H1 (cell line): ENCODE results near the gene TSPEAR. TPM values are rescaled to one million over a fixed set of nuclear protein-coding genes. Genes with fewer than 3 reads are reported as not detected.

Experiments
- CTCF ChIA-PET: fragments of 300-600 bp; sonication (Branson Sonifier 250); formaldehyde crosslinking; loops from one replicate; lab custom pipeline; 2021; ENCODE audit not compliant: partially characterized antibody; lab: Charles Lee
- POLR2A ChIA-PET: fragments of 300-600 bp; sonication (Branson Sonifier 250); formaldehyde crosslinking; loops from one replicate; lab custom pipeline; 2021; ENCODE audit warnings: inconsistent platforms; ENCODE audit not compliant: partially characterized antibody; lab: Charles Lee
- DNase-seq, 2 experiments: peaks; one replicate each; pipeline versions ENCODE4 v3.0.0 to v3.0.0-alpha.2; 2010 to 2022; ENCODE audit warnings: low spot score in 2 of 2, low read depth in 1 of 2, mixed read lengths in 1 of 2
- FAIRE-seq: peaks from 2 replicates; lab custom pipeline; 2011; peaks lifted over from hg19 to GRCh38; lab: Jason Lieb, UNC
- H2AFZ ChIP-seq: 2 replicates; pipeline ENCODE4 v1.8.1; 2012; ENCODE audit warnings: low read length, inconsistent platforms
- H2AK5ac ChIP-seq: 2 replicates; pipeline ENCODE4 v1.6.1; 2013; ENCODE audit warnings: low read depth, low read length
- H2BK120ac ChIP-seq: replicated peaks from 2 replicates; pipeline ENCODE3; 2013; ENCODE audit warnings: low read depth, low read length, inconsistent platforms
- H2BK12ac ChIP-seq: 2 replicates; pipeline ENCODE4 v1.6.1; 2013; ENCODE audit warnings: low read depth, low read length
- H2BK15ac ChIP-seq: 2 replicates; pipeline ENCODE4 v1.6.1; 2013; ENCODE audit warnings: low read length
- H2BK20ac ChIP-seq: 2 replicates; pipeline ENCODE4 v1.6.1; 2013; ENCODE audit warnings: low read length
- H2BK5ac ChIP-seq: 2 replicates; pipeline ENCODE4 v1.6.1; 2013; ENCODE audit warnings: low read depth, low read length
- H3K14ac ChIP-seq: 2 replicates; pipeline ENCODE4 v1.6.1; 2013; ENCODE audit warnings: inconsistent platforms; ENCODE audit not compliant: insufficient read length
- H3K18ac ChIP-seq: 2 replicates; pipeline ENCODE4 v1.6.1; 2013; ENCODE audit warnings: low read length; ENCODE audit errors: extremely low read depth
- H3K23ac ChIP-seq: 2 replicates; pipeline ENCODE4 v1.6.1; 2013; ENCODE audit warnings: inconsistent platforms; ENCODE audit not compliant: insufficient read length
- H3K23me2 ChIP-seq: 2 replicates; pipeline ENCODE4 v1.6.1; 2013; ENCODE audit warnings: low read depth, low read length
- H3K27ac ChIP-seq: 2 replicates; pipeline ENCODE4 v1.6.1; 2011; ENCODE audit warnings: low read depth, low read length, inconsistent platforms
- H3K27me3 ChIP-seq, 4 experiments: replicated peaks in 1 of 4; 1 replicate in 1 of 4; 2 replicates in 3 of 4; pipeline versions ENCODE4 v1.6.1 to v1.8.1; 2011 to 2013; ENCODE audit warnings: low read length in 3 of 4, mild to moderate bottlenecking in 3 of 4, inconsistent platforms in 2 of 4, mixed read lengths in 2 of 4, moderate library complexity in 1 of 4; ENCODE audit not compliant: control insufficient read depth in 3 of 4, insufficient read depth in 3 of 4; ENCODE audit errors: extremely low read depth in 1 of 4
- H3K36me3 ChIP-seq, 4 experiments: 2 replicates each; pipeline versions ENCODE4 v1.6.1 to v1.8.1; 2011 to 2013; ENCODE audit warnings: mild to moderate bottlenecking in 4 of 4, low read length in 3 of 4, moderate library complexity in 2 of 4, control low read depth in 1 of 4, inconsistent platforms in 1 of 4; ENCODE audit not compliant: insufficient read depth in 4 of 4, control insufficient read depth in 2 of 4
- H3K4ac ChIP-seq: replicated peaks from 2 replicates; pipeline ENCODE3; 2013; ENCODE audit warnings: low read length, low read depth, mixed read lengths, inconsistent platforms; ENCODE audit not compliant: insufficient read length
- H3K4me1 ChIP-seq, 4 experiments: replicated peaks in 1 of 4; 1 replicate in 1 of 4; 2 replicates in 3 of 4; pipeline versions ENCODE4 v1.6.1 to v1.8.1; 2011 to 2013; ENCODE audit warnings: low read length in 3 of 4, inconsistent platforms in 2 of 4, mixed read lengths in 1 of 4; ENCODE audit not compliant: insufficient read depth in 4 of 4, control insufficient read depth in 3 of 4
- H3K4me2 ChIP-seq, 2 experiments: 2 replicates each; pipeline versions ENCODE4 v1.6.1 to v1.8.1; 2011 to 2013; ENCODE audit warnings: low read depth in 2 of 2, low read length in 2 of 2, control low read depth in 1 of 2, inconsistent platforms in 1 of 2, mild to moderate bottlenecking in 1 of 2; ENCODE audit not compliant: insufficient read depth in 1 of 2
- H3K4me3 ChIP-seq, 4 experiments: fragments of 200-600, 300-600 bp in 1 of 4; sonication (generic), shearing (Covaris generic), sonication (Bioruptor Twin) in 1 of 4; 2 replicates each; pipeline versions ENCODE4 v1.5.1 to v1.8.1; 2011 to 2016; ENCODE audit warnings: low read length in 4 of 4, low read depth in 3 of 4, control low read depth in 2 of 4, inconsistent platforms in 2 of 4, mild to moderate bottlenecking in 2 of 4, mixed read lengths in 1 of 4, moderate library complexity in 1 of 4; ENCODE audit not compliant: insufficient read depth in 2 of 4; ENCODE audit errors: extremely low read depth in 1 of 4
- H3K56ac ChIP-seq: replicated peaks from 2 replicates; pipeline ENCODE3; 2013; ENCODE audit warnings: low read depth, mild to moderate bottlenecking, mixed read lengths, low read length, inconsistent platforms; ENCODE audit not compliant: insufficient read length
- H3K79me1 ChIP-seq: 2 replicates; pipeline ENCODE4 v1.6.1; 2013; ENCODE audit warnings: low read depth, low read length, control low read depth
- H3K79me2 ChIP-seq, 2 experiments: 2 replicates each; pipeline versions ENCODE4 v1.6.1 to v1.8.1; 2012 to 2013; ENCODE audit warnings: low read length in 2 of 2, mild to moderate bottlenecking in 2 of 2, inconsistent platforms in 1 of 2; ENCODE audit not compliant: insufficient read depth in 2 of 2, control insufficient read depth in 1 of 2
- H3K9ac ChIP-seq, 4 experiments: replicated peaks in 1 of 4; 1 replicate in 1 of 4; 2 replicates in 3 of 4; pipeline versions ENCODE4 v1.6.1 to v1.8.1; 2011 to 2013; ENCODE audit warnings: low read depth in 3 of 4, low read length in 3 of 4, control low read depth in 2 of 4, mild to moderate bottlenecking in 2 of 4, moderate library complexity in 2 of 4, inconsistent platforms in 1 of 4; ENCODE audit errors: extremely low read depth in 1 of 4
- H3K9me3 ChIP-seq, 2 experiments: 2 replicates each; pipeline versions ENCODE4 v1.6.1 to v1.8.1; 2012 to 2013; ENCODE audit warnings: mild to moderate bottlenecking in 2 of 2, moderate library complexity in 2 of 2, control low read depth in 1 of 2, inconsistent platforms in 1 of 2, low read depth in 1 of 2, low read length in 1 of 2, mixed read lengths in 1 of 2; ENCODE audit not compliant: insufficient read depth in 2 of 2
- H4K20me1 ChIP-seq, 2 experiments: replicated peaks in 1 of 2; 2 replicates each; pipeline versions ENCODE3 to v1.8.1; 2011 to 2013; ENCODE audit warnings: inconsistent platforms in 2 of 2, low read length in 2 of 2, mild to moderate bottlenecking in 1 of 2; ENCODE audit not compliant: insufficient read depth in 2 of 2, control insufficient read depth in 1 of 2
- H4K5ac ChIP-seq: 2 replicates; pipeline ENCODE4 v1.6.1; 2013; ENCODE audit warnings: low read length, low read depth, mixed read lengths, inconsistent platforms; ENCODE audit not compliant: insufficient read length
- H4K8ac ChIP-seq: 2 replicates; pipeline ENCODE4 v1.8.0; 2013; ENCODE audit warnings: mild to moderate bottlenecking, moderate library complexity, low read length, inconsistent platforms; ENCODE audit not compliant: insufficient read depth; ENCODE audit errors: extremely low read depth
- H4K91ac ChIP-seq: replicated peaks from 2 replicates; pipeline ENCODE3; 2013; ENCODE audit warnings: low read length, mixed read lengths, inconsistent platforms; ENCODE audit not compliant: insufficient read length
- KDM4A ChIP-seq: IDR thresholded peaks from one replicate; pipeline ENCODE4 v1.7.1; 2012; ENCODE audit warnings: low read depth, mild to moderate bottlenecking, moderate library complexity, low read length, inconsistent platforms; ENCODE audit not compliant: severe bottlenecking
- WGBS, 2 experiments: shearing (Covaris generic) in 1 of 2; methylation state at CpG; one replicate each; pipeline versions ENCODE4 v1.1.6 to v1.1.7; 2013 to 2015; ENCODE audit warnings: low lambda C conversion rate in 2 of 2, mixed read lengths in 2 of 2, inconsistent platforms in 1 of 2, low coverage in 1 of 2, missing lambda C conversion rate in 1 of 2; ENCODE audit not compliant: insufficient replicate concordance in 2 of 2, insufficient coverage in 1 of 2, insufficient read length in 1 of 2; ENCODE audit errors: extremely low coverage in 1 of 2, missing lambda C conversion rate in 1 of 2; 5-methylcytosine and 5-hydroxymethylcytosine counted together
- polyA plus RNA-seq, 7 experiments: library from polyadenylated mRNA; depleted of rRNA in 3 of 7; stranded (reverse) in 5 of 7; unstranded in 2 of 7; fragments of >200 nt in 5 of 7; fragments of 200-250 nt in 2 of 7; gene quantifications; 1 replicate in 5 of 7; 2 replicates in 1 of 7; 4 replicates in 1 of 7; pipeline versions ENCODE4 v1.2.1 to v1.2.3, GENCODE V29; 2011 to 2013; ENCODE audit warnings: missing spikeins in 2 of 7, mixed read lengths in 2 of 7
- total RNA-seq: library from RNA; stranded (reverse); fragmentation: NEBNext Ultra II Directional; extraction: Animal tissue kit (Norgen Biotek cat#: 25700); gene quantifications from 2 replicates; pipeline ENCODE4 v1.2.1, GENCODE V29; 2021

Gene TSPEAR
- total and polyA plus RNA-seq, 2 of the 8 experiments (the other 6 are each of a cell fraction or from before 2014, with no cell fraction given) = 0.58 to 0.89 TPM

GRCh38 chr21:44471996-44472395 is 239.4 kb downstream of the TSPEAR start:
- Histone ChIP-seq H2BK20ac (no peak overlapping the region), H3K4me1 (no peaks in the 10 kb centered on the region), H4K8ac (no peak overlapping the region), H2BK12ac (no peak overlapping the region), H3K36me3 (no peaks in the 10 kb centered on the region), H3K23ac (no peak overlapping the region), H4K91ac (no peak overlapping the region), H3K27me3 (no peaks in the 10 kb centered on the region), H3K27ac (no peak overlapping the region), H2BK5ac (no peak overlapping the region), H2AK5ac (no peak overlapping the region), H3K79me1 (no peaks in the 10 kb centered on the region), H3K9ac (no peak overlapping the region), H3K23me2 (no peaks in the 10 kb centered on the region), H4K5ac (no peak overlapping the region), H3K79me2 (no peaks in the 10 kb centered on the region), H4K20me1 (peaks cover 0 to 2% of the 10 kb centered on the region in 2 experiments), H3K14ac (no peak overlapping the region), H2AFZ (no peak overlapping the region), H3K4me2 (no peak overlapping the region), H3K4ac (no peak overlapping the region), H3K56ac (no peak overlapping the region), H2BK15ac (no peak overlapping the region), H3K18ac (no peak overlapping the region), H2BK120ac (no peak overlapping the region), H3K4me3 (no peak overlapping the region), H3K9me3 (no peaks in the 10 kb centered on the region)
- DNase-seq = no peak
- no peak for TF ChIP-seq KDM4A
- 90% methylated on average over 6 of the region's 6 CpGs; no CpG with 5 or more reads in 1 of the 2 experiments for WGBS, 2 experiments
- no peak for FAIRE-seq
- ChIA-PET POLR2A (no interaction called here), CTCF (interaction anchor here (0.8 to 1.3 kb wide), 2 partner anchors 22 to 95 kb away, joined by 3 read pairs; no protein-coding TSS in a partner anchor)
